ENCODE data around the gene ERVK3-1. TPM values are rescaled to one million over a fixed set of nuclear protein-coding genes. Genes with fewer than 3 reads are reported as not detected.

The ERVK3-1 gene
- total and polyA plus RNA-seq, 2 of the 13 experiments (the other 11 are each of a cell fraction or from before 2014, with no cell fraction given), result 28.5 to 38.7 TPM

- TF ChIP-seq HMGA1 (CRISPR knock-in tag; conservative IDR thresholded peaks at IDR 0.05), result no peak
- TF ChIP-seq MZF1 (CRISPR knock-in tag; IDR thresholded peaks at IDR 0.05; ENCODE audit: borderline replicate concordance), result no peak
Observed at GRCh38 chr19:58274771-58275201, 30.4 kb upstream of the ERVK3-1 start (continued).

DNA sequence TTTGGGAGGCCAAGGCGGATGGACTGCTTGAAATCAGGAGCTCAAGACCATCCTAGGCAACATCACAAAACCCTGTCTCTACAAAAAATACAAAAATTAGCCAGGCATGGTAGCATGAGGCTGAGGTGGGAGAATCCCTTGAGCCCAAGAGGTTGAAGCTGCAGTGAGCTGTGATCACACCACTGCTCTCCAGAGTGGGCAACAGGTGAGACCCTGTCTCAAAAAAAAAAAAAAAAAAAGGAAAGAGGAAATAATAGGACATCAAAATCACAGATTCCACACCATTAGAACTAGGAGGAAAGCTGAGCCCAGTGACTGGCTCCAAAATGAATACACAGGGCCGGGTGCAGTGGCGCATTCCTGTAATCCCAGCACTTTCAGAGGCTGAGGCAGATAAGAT lies 29.6 kb upstream of the ERVK3-1 start:
- Histone ChIP-seq H4K20me1 (ENCODE audit: insufficient read depth, low read length) (no peaks in the 10 kb centered on the region), H3K4me3 (replicated peaks in 1 of 3; ENCODE audit: insufficient read depth in 1 of 3, low read depth in 2 of 3, low read length in 3 of 3) (no peak overlapping the region), H3K79me2 (ENCODE audit: insufficient read depth, low read length) (peaks cover 20% of the 10 kb centered on the region), H3K27ac (ENCODE audit: extremely low read length, insufficient read depth, low read length) (no peak overlapping the region), H3K4me2 (ENCODE audit: low read depth, low read length) (no peak overlapping the region), H3K9ac (ENCODE audit: insufficient read depth, low read depth, low read length) (no peak overlapping the region), H3K36me3 (replicated peaks in 1 of 2; ENCODE audit: control insufficient read depth in 1 of 2, insufficient read depth in 2 of 2, low read length in 2 of 2) (peaks cover 0 to 12% of the 10 kb centered on the region in 2 experiments; a peak in 3 of 5 replicates), H3K9me3 (ENCODE audit: low read length) (peaks cover 21% of the 10 kb centered on the region), H3K27me3 (ENCODE audit: control insufficient read depth in 1 of 2, insufficient read depth in 2 of 2, low read length in 2 of 2) (no peaks in the 10 kb centered on the region; a peak in 1 of 5 replicates), H3K4me1 (ENCODE audit: insufficient read depth, low read length) (peaks cover 24% of the 10 kb centered on the region), H2AFZ (ENCODE audit: low read length) (no peak overlapping the region)
- in situ Hi-C loops (cut with HindIII; ENCODE audit: extremely low pct_ligation_motif_present, low pct_unique_long_range_greater_than_20kb), result no loop called here
- CTCF ChIA-PET (ENCODE audit: low intra/inter-chr PET ratio, low total read pairs), result no interaction called here
- ATAC-seq (no peak), FAIRE-seq (no peak), DNase-seq (ENCODE audit: low spot score) (no peak)
- intact Hi-C loops (cut with micrococcal nuclease; ENCODE audit: unreplicated experiment), result no loop called here
- over 99% methylated on average over 3 of the region's 3 CpGs for WGBS (ENCODE audit: low lambda C conversion rate)
- BruUV-seq (replicated peaks), result no TSS peak
- TF ChIP-seq ZSCAN21 (CRISPR knock-in tag; IDR thresholded peaks at IDR 0.05; ENCODE audit: borderline replicate concordance) (no peak), PRPF4 (IDR thresholded peaks at IDR 0.05; ENCODE audit: low read depth, low read length, poor library complexity, severe bottlenecking) (no peak), DNMT3B (CRISPR knock-in tag; conservative IDR thresholded peaks at IDR 0.05) (no peak), XBP1 (CRISPR knock-in tag; IDR thresholded peaks at IDR 0.05) (no peak), RARG (CRISPR knock-in tag; IDR thresholded peaks at IDR 0.05; ENCODE audit: low read depth) (no peak), ZNF225 (CRISPR knock-in tag; IDR thresholded peaks at IDR 0.05) (no peak), ESRRA (CRISPR knock-in tag; IDR thresholded peaks at IDR 0.05; ENCODE audit: low read depth) (no peak), TBX3 (IDR thresholded peaks at IDR 0.05; ENCODE audit: borderline replicate concordance) (no peak), NR2C2 (CRISPR knock-in tag; IDR thresholded peaks at IDR 0.05; ENCODE audit: borderline replicate concordance) (no peak), KDM5B (CRISPR knock-in tag; IDR thresholded peaks at IDR 0.05; ENCODE audit: borderline replicate concordance) (no peak), ZFP36L2 (CRISPR knock-in tag; IDR thresholded peaks at IDR 0.05) (no peak), ZNF619 (CRISPR knock-in tag; IDR thresholded peaks at IDR 0.05) (no peak), MXD4 (CRISPR knock-in tag; IDR thresholded peaks at IDR 0.05) (no peak), ZNF207 (IDR thresholded peaks at IDR 0.05; ENCODE audit: borderline replicate concordance) (no peak), ZNF672 (CRISPR knock-in tag; IDR thresholded peaks at IDR 0.05) (no peak), ZSCAN25 (CRISPR knock-in tag; IDR thresholded peaks at IDR 0.05) (no peak), SAP130 (CRISPR knock-in tag; IDR thresholded peaks at IDR 0.05; ENCODE audit: low read depth) (no peak), CENPT (CRISPR knock-in tag; IDR thresholded peaks at IDR 0.05; ENCODE audit: low read depth) (no peak)
- TF ChIP-seq, protein P1, sequence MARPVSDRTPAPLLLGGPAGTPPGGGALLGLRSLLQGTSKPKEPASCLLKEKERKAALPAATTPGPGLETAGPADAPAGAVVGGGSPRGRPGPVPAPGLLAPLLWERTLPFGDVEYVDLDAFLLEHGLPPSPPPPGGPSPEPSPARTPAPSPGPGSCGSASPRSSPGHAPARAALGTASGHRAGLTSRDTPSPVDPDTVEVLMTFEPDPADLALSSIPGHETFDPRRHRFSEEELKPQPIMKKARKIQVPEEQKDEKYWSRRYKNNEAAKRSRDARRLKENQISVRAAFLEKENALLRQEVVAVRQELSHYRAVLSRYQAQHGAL (CRISPR knock-in tag; IDR thresholded peaks at IDR 0.05; ENCODE audit: not compliant biosample characterization), result no peak
- TF ChIP-seq, protein P2, sequence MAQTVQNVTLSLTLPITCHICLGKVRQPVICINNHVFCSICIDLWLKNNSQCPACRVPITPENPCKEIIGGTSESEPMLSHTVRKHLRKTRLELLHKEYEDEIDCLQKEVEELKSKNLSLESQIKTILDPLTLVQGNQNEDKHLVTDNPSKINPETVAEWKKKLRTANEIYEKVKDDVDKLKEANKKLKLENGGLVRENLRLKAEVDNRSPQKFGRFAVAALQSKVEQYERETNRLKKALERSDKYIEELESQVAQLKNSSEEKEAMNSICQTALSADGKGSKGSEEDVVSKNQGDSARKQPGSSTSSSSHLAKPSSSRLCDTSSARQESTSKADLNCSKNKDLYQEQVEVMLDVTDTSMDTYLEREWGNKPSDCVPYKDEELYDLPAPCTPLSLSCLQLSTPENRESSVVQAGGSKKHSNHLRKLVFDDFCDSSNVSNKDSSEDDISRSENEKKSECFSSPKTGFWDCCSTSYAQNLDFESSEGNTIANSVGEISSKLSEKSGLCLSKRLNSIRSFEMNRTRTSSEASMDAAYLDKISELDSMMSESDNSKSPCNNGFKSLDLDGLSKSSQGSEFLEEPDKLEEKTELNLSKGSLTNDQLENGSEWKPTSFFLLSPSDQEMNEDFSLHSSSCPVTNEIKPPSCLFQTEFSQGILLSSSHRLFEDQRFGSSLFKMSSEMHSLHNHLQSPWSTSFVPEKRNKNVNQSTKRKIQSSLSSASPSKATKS (CRISPR knock-in tag; IDR thresholded peaks at IDR 0.05), result no peak
- POLR2A ChIA-PET, result no interaction called here
